ENCODE results near the gene SLC6A11.

Gene SLC6A11

GRCh38 chr3:10772271-10773161 is 43.5 kb upstream of the SLC6A11 start:
- Histone ChIP-seq H3K27me3 (replicated peaks) (no peaks in the 10 kb centered on the region), H3K27ac (no peak overlapping the region), H3K4me3 (ENCODE audit: low read depth, low read length) (no peak overlapping the region), H3K36me3 (replicated peaks) (no peaks in the 10 kb centered on the region)
- in situ Hi-C loops (cut with HindIII; ENCODE audit: low pct_ligation_motif_present, low sequenced_read_pairs), result no loop called here
- no peak for DNase-seq
- TF ChIP-seq CTCF (IDR thresholded peaks at IDR 0.05; ENCODE audit: low read depth, low read length, missing control alignments), result peak; percentile 34

GRCh38 chr3:10774129-10774670 is 41.8 kb upstream of the SLC6A11 start:
- in situ Hi-C loops (cut with HindIII; ENCODE audit: low pct_ligation_motif_present, low sequenced_read_pairs), result no loop called here
- Histone ChIP-seq H3K27me3 (replicated peaks) (no peaks in the 10 kb centered on the region), H3K36me3 (replicated peaks) (no peaks in the 10 kb centered on the region), H3K27ac (no peak overlapping the region), H3K4me3 (ENCODE audit: low read depth, low read length) (no peak overlapping the region)
- DNase-seq, result no peak
- TF ChIP-seq CTCF (IDR thresholded peaks at IDR 0.05; ENCODE audit: low read depth, low read length, missing control alignments), result no peak

- TF ChIP-seq CTCF (IDR thresholded peaks at IDR 0.05; ENCODE audit: low read depth, low read length, missing control alignments), result no peak
- H3K27me3 ChIP-seq (replicated peaks), result no peaks in the 10 kb centered on the region
Measured at GRCh38 chr3:10774825-10775224, 41.2 kb upstream of the SLC6A11 start.

GRCh38 chr3:10775259-10775658 is 40.8 kb upstream of the SLC6A11 start:
- no peak overlapping the region for H3K4me3 ChIP-seq (ENCODE audit: low read depth, low read length)
- no peak overlapping the region for H3K27ac ChIP-seq
- no peak for DNase-seq
- TF ChIP-seq CTCF (IDR thresholded peaks at IDR 0.05; ENCODE audit: low read depth, low read length, missing control alignments), result no peak
- no peaks in the 10 kb centered on the region for H3K36me3 ChIP-seq (replicated peaks)
- no peaks in the 10 kb centered on the region for H3K27me3 ChIP-seq (replicated peaks)
- in situ Hi-C loops (cut with HindIII; ENCODE audit: low pct_ligation_motif_present, low sequenced_read_pairs), result no loop called here

More at GRCh38 chr3:10774825-10775224, 41.2 kb upstream of the SLC6A11 start:
- in situ Hi-C loops (cut with HindIII; ENCODE audit: low pct_ligation_motif_present, low sequenced_read_pairs), result no loop called here
- Histone ChIP-seq H3K36me3 (replicated peaks) (no peaks in the 10 kb centered on the region), H3K4me3 (ENCODE audit: low read depth, low read length) (no peak overlapping the region), H3K27ac (no peak overlapping the region)
- DNase-seq, result no peak

GRCh38 chr3:10775828-10776227 is 40.2 kb upstream of the SLC6A11 start:
- H3K27me3 ChIP-seq (replicated peaks), result no peaks in the 10 kb centered on the region
- no peak for DNase-seq
- TF ChIP-seq CTCF (IDR thresholded peaks at IDR 0.05; ENCODE audit: low read depth, low read length, missing control alignments), result no peak
- in situ Hi-C loops (cut with HindIII; ENCODE audit: low pct_ligation_motif_present, low sequenced_read_pairs), result no loop called here
- H3K36me3 ChIP-seq (replicated peaks), result no peaks in the 10 kb centered on the region
- no peak overlapping the region for H3K27ac ChIP-seq
- H3K4me3 ChIP-seq (ENCODE audit: low read depth, low read length), result no peak overlapping the region
